GM21423 (cell line): ENCODE data around the gene TMEM69.
"Not testable (repeated sequence)": the region's sequence is repeated elsewhere in the genome, so short reads cannot be mapped to it uniquely, and the experiment has no call there.

ENCODE experiments used
- ATAC-seq: cut with Tn5 transposase; IDR thresholded peaks from one replicate; pipeline ENCODE4 v1.9.1; 2021; ENCODE audit warnings: mild to moderate bottlenecking, moderate library complexity; ENCODE audit not compliant: unreplicated experiment

TMEM69 gene, protein sequence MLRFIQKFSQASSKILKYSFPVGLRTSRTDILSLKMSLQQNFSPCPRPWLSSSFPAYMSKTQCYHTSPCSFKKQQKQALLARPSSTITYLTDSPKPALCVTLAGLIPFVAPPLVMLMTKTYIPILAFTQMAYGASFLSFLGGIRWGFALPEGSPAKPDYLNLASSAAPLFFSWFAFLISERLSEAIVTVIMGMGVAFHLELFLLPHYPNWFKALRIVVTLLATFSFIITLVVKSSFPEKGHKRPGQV

DNA sequence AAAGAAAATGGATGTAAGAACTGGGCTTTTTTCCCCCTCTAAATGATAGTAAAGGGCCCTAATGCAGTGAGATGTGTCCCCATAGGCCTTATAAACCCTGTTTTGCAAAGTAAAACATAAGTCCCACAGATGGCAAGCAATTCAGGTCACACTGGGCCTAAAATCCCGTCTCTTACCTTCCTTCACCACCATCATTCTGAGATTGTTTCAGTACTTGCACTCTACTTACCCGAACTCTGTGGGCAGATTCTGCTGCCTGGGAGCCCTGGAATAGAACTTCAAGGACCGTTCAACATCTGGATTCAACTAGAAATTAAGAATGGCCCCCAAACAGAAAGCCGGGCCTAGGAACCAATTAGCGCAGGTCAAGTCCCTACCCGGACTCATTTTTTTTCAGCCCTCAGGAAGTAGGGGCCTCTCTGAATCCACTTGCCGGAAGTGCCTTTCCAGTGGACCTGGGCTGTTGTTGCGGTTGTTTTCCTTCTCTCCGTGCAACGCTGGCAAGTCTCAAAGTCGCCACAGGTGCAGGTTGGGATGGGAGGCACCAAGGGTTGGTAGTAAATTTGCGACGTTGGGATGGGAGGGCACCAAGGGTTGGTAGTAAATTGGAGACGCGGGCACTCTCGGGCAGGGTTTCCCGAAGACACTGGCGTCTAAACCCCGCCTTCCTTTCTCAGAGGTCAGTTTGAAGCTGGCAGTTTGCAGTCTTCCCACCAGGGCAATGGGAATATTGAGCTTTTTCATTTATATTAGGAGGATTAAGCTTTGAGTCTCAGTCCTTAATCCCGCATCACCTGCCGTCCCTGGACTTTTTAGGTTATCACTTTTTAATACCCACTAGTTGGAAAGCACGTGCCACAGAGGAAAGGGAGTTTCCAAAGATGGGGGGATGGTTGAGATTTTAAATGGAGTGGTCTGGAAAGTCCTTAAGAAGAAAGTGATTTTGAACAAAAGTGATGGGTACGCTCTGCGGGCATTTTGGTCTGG is at the start of gene TMEM69:
Gene TMEM69, plus strand, starts transcription at position 428 of the 987 bp plus-strand sequence. CDS start 2,888 bp downstream, outside the sequence.
- ATAC-seq: peak; percentile 27

DNA sequence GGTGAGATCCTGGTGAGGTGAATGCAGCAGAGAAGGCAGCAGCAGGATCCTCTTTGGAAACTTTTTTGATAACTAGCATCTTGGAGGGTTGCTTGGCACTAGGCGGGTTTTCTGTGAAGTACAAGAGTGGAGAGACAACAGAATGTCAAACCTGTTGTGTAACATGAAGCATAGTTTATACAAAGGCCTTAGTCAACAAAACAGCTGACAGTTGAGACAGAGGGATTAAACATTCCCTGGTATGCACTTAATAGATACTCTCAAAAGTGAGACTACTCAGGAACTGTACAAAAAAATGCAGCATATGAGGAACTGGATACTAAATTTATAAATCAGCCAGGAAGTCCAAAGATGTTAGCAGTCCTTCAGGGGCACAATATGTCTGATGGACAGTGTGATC is 47.7 kb upstream of the TMEM69 start:
- ATAC-seq: no peak

DNA sequence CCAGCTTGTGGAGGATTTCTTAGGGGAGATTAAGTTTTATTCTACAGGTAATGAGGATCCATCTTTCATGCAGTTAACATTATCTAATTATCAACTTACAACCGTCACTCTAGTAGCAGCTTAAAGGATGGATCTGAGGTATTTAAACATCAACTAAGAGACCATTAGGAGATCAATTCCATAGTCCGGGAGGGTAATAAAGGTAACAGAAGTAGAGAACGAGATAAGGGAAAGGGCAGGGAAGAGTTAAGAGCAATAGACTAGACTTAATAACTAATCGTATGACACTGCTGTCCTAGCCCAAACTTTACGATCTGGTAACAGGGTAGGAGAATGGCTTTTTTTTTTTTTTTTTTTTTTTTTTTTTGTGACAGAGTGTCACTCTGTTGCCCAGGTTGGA is 44.7 kb upstream of the TMEM69 start:
- ATAC-seq: no peak

DNA sequence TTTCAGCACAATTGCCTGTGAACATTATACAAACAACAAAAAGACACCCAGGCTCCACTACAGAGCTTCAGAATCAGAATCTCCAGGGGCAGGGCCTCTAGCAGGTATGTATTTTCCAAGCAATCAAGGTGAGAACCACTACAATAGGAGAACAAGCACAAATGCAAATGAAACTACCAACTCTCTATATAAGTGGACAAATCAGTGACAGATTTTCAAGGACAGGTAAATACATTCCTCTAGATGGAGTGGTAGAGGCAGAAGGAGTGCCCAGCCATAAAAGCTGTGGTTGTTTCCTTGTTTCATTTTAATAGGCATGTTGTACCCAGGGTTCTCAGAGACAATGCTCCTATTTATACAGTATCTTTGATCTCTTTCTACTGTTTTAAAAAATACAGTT is 44.0 kb upstream of the TMEM69 start:
- ATAC-seq: no peak

DNA sequence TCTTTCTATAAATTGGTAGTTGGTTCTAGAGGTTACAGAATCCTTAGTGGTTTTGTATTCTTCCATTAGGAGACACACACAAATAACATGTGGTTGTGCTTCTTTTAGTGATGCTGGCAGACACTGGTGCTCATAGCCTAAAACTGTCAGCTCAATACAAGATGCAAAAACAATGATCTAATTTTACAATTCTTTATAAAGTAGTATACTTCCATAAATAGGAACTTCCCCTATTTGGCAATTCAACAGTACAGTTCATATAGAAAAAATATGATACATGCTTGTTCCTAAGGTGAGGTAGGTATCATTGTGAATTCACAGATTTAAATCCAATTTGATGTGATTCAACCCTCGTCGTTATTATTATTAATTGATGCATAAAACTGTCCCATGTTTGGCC is 43.3 kb upstream of the TMEM69 start:
- ATAC-seq: no peak

DNA sequence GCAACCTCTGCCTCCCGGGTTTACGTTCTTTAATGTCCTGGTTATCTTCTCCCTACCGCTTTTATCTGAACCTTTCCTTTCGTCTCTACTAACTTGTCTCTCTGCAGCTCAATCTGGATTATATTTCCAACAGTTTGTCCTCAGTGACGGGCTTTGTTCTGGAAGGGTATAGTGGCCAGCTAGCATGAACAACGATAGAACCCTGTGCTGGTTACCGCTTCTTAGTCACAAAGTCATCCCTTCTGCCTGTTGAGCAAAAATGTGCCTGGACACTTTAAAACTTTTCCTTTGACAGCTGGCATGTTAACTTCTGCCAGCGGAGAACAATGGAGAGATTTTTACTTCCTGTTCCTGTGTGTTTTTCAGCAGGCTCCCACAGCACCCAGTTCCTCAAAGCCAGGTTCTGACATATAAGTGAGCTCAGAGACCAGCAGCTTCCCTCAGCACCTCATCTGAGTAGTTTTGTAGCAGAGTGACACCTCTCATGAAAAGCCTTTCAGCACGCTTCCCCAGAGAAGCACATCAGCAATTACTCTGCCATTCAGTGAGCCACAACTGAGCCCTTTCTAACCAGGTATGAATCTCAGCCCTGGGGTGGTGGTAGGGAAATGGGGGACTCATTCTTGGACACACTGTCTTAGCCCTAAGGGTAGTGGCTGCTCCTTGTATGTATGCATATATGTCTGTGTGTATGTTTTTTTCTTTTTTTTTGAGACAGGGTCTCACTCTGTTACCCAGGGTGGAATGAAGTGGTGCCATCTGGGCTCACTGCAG is 40.5 kb upstream of the TMEM69 start:
- no peak for ATAC-seq

DNA sequence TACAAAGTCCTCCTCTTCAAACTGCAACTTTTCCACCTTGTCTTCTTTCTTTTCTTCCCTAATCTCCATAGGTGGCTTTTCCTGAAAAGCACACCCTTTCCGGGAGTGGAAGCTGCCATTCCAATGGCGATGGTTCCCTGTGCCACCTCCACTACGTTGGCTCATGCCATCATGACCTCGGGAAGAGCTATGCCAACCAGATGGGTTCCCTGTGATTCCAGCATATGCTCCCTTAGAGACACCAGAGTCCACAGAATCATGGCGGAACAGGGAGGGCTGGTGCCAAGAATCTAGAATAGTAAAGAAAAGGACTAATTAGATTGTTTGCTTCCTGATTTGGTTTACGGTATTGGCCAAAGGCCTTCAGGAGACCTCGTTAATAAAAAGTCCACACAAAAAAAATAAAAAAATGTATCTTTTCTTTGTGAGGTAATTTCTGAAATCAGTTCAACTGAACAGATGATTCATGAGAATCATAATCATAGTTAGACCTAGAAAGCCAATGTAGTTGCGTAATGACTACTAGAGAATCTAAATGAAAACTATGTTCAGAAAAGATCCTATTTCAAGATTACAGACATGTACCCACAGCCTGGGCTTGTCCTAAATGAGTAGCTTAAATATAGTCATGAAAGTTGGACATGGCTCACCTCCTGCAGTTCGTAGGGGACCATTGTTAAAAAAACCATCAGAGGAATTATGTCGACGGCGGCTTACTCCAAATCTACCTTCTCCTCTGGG is 33.3 kb upstream of the TMEM69 start:
- ATAC-seq: no peak

DNA sequence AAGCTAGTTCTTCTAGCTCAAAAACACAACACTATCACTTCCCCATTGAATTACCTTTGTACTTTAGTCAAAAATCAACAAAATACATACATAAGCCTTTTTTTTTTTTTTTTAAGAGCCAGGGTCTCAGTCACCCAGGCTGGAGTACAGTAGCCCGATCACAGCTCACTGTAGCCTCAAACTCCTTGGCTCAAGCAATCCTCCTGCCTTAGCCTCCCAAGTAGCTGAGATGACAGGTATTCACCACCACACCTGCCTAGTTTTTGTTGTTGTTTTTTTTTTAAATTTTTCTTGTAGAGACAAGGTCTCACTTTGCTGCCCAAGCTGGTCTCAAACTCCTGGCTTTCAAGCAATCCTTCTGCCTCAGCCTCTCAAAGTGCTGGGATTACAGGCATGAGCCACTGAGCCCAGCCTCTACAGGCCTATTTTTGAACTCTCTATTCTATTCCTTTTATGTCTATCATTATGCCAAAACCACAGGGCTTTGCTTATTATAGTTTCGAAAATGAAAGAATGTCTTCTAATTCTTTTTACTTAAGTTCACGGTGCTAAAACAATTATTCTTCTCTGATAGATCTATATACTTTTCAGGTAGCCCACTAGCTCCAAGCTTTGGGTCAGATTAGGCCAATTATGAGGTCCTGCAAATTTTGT is 31.3 kb upstream of the TMEM69 start:
- no peak for ATAC-seq

DNA sequence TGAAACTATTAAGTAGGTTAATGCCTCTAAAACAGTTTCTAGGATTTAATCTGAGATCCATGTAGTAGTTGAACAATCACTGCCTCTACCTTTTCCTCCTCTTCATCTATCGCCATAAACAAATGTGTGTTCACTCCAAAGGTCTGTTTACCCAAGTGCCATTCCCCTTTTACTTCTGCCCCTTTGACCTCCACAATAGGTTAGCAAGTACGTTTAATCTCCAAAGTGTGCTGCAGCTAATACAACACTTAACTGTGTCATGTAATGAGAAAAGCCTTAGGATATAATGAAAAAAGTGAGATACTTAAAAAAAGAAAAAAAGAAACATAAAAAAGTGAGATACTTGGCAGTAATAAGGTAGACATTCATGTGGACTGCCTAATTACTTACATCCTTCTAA is 29.8 kb upstream of the TMEM69 start:
- no peak for ATAC-seq

DNA sequence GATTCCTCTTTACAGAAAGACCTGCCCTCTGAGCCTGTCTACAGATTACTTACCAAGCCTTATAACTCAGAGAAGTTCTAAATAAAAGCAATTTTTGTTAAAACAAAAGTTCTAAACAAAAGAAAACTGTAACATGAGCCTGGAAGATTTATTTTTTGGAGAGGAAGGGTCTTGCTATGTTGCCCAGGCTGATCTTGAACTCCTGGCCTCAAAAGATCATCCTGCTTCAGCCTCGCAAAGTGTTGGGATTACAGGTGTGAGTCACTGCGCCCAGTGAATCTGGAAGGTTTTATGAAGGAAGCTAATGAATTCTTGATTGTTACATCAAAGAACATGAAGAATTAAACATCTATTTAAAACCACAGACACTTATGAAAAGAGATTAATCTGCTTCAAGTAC is 28.8 kb upstream of the TMEM69 start:
- no peak for ATAC-seq

DNA sequence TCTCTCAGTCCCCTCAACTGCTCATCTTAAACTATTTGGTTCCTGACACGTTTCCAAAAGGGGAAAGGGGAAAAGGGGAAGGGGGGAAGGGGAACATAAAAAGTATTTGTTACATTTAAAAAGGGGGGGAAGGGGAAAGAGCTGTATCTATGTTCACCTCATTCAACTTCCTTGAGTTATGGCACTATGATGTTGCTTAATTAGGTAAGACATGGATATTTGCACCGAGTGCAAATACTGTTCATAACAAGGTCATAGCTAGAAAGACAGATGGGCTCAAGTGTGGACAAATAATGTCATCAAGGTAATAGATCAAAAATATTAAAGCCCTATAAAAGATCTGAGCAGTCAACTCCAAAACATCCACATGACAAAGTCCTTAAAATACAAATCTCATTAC is 27.6 kb upstream of the TMEM69 start:
- no peak for ATAC-seq

DNA sequence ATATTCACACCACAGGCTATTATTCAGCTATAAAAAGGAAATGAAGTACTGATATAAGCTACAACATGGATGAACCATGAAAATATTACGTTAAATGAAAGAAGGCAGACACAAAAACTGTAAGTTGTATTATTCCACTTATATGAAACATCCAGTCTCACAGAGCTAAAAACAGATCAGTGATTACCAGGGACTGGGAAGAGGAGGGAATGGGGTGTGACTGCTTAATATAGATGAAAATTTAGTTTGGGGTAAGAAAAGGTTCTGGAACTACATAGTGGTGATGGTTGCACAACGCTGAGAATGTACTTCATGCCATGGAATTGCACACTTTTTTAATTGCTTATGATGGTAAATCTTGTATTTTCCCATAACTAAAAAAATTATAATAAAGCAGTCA is 21.1 kb upstream of the TMEM69 start:
- ATAC-seq: no peak

DNA sequence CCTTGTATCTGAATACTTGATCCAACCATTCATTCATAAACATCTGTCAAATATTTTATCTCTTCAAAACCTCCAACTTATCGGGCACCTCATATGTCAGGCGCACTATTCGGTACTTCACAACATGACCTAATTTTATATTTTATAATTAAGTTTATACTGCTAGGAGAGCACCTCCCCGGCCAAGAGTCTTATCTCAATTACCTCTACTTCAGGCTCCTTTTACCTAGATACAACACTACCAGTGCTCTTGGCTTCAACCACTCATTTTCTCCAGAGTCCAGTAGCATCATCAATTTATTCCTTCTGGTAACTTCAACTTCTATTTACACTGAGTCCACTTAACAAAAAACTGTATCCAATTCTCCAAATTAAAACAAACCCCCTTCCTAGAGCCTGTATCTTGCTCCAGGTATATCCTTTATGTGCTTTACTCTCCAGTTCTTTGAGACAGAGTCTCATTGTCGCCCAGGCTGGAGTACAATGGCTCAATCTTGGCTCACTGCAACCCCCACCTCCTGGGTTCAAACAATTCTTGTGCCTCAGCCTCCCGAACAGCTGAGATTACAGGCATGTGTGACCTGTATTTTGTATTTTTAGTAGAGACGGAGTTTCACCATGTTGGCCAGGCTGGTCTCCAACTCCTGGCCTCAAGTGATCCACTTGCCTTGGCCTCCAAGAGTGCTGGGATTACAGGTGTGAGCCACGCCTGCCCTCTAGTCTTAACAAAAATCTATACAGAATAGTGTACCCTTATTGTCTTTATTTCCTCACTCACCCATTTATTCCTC is 20.5 kb upstream of the TMEM69 start:
- no peak for ATAC-seq

DNA sequence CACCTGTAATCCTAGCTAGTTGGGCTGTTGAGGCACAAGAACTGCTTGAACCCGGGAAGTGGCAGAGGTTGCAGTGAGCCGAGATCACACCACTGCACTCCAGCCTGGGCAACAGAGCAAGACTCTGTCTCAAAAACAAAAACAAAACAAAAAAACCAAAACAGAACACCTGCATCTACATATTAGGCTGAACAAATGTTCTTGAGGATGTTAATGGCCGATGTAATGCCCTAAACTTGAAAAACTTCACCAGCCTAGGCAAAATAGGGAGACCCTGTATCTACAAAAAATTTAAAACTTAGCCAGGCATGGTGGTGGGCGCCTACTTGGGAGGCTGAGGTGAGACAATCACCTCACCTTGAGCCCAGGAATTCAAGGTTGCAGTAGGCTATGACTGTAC is 19.5 kb upstream of the TMEM69 start:
- no peak for ATAC-seq

DNA sequence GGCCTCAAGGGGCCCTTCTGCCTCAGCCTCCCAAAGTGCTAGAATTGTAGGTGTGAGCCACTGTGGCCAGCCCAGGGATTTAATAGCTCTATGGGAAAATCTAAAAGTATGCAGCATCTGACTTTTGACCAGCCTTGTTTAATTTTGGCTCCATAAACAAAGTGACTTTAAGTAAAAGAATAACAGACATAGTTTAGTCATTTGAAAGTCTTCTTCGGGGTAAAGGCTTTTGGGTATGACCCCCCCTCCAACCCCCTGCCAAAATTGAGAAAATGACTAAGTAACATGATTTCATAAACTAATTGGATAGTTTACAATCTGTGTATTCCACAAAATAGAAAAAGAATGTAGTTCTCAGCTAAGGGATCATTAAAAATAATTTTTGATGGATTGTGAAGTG is 18.6 kb upstream of the TMEM69 start:
- no peak for ATAC-seq

DNA sequence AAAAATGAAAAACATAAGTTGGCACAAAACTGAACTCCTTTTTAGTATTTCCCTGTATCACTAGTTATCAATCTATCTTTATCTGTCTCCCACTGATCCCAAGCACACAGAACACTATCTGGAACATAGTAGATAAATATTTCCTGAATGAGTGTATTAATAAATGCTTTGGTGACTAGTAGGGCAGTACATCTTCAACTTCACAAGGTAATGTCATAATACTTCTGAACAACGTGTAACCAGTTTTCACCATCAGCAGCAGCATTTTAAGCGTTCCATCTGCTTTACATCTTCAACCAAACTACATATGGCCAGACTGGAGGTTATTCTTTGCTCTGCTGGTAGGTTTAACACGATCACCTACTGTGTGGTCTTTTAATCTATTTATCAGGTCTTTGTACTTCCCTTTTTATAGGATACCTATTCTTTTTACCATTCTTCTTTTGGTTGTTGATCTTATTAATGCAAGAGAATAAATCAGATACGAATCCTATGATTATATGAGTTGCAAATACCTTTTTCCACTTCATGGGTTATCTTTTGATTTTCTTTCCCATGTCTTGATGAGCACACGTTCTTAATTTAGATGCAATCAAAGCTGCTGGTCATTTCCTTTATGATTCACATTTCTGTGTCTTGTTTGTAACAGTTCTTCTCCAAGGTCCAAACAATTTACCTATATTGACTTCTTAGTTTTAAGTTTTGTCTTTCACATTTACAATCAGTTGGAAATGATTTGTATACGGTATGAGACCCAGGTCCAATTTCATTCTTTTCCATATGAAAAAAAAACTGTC is 17.9 kb upstream of the TMEM69 start:
- ATAC-seq: no peak

DNA sequence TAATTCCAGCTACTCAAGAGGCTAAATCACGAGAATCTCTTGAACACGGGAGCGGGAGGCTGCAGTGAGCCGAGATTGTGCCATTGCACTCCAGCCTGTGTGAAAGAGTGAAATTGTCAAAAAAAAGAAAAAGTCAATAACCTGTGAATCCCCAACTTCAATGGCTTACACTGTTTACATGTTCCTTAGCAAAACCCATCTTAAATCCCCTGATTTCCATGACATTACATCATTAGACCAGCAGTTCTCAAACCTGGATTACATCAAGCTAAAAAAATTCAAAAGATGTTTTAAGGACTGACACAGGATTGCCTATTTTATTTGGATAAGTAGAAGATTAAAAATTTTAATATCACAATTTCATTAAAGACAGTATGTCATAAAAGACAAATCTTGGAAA is 14.0 kb upstream of the TMEM69 start:
- ATAC-seq: no peak

DNA sequence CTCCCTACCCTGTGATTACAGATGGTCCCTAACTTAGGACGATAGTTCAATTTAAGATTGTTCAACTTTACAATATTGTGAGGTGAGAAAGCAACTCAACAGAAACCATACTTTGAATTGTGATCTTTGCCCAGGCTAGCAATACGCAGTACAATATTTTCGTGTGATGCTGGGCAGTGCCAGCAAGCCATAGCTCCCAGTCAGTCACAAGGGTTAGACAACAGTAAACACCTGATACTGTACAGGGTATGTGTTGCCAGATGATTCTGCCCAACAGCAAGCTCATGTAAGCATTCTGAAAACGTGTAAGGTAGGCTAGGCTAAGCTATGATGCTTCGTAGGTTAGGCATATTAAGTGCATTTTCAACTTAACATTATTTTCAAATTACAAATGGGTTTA is 13.5 kb upstream of the TMEM69 start:
- ATAC-seq: no peak

DNA sequence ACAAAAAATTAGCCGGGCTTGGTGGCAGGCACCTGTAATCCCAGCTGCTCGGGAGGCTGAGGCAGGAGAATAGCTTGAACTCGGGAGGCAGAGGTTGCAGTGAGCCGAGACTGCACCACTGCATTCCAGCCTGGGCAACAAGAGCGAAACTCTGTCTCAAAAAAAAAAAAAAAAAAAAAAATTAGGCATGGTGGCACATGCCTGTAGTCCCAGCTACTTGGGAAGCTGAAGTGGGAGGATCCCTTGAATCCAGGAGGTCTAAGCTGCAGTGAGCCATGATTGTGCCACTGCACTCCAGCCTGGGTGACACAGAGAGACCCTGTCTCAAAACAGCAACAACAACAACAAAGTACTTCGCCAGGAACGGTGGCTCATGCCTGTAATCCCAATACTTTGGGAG is 11.4 kb upstream of the TMEM69 start:
- not testable (repeated sequence) for ATAC-seq
